ENCODE measurements around the gene GARIN3.

GARIN3 gene

DNA sequence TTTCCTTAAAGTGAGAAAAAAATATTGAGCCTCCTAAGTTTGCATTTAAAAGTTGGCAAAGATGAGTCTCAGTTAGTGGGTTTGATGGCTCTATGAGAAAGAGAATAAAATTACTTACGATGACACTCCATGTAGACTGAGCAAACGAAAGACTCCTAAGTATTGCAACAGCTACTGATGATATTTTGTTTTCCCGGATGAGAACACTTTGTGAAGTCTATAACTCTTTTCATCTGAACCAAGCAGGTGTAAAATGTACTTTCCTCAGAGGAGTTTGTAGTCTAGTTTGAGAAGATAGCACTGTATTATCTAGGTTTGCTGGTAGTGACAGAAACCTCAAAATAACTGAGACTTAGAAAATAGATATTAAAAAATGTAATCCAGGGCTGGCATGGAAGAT is 12.9 kb upstream of the GARIN3 start:
- Histone ChIP-seq H3K4me3 (no peak overlapping the region), H3K36me3 (ENCODE audit: insufficient read depth, low read length) (no peaks in the 10 kb centered on the region), H3K27ac (no peak overlapping the region), H3K9me3 (ENCODE audit: low read depth, low read length) (no peaks in the 10 kb centered on the region), H3K9ac (ENCODE audit: insufficient read length) (no peak overlapping the region)
- TF ChIP-seq FOXP2 (optimal IDR thresholded peaks at IDR 0.05; ENCODE audit: control extremely low read depth, extremely low read length, insufficient read depth) (no peak), POLR2AphosphoS5 (IDR thresholded peaks at IDR 0.05; ENCODE audit: borderline replicate concordance, low read depth, low read length) (no peak), EZH2 (IDR thresholded peaks at IDR 0.05) (no peak)
- DNase-seq (ENCODE audit: low read depth, low spot score): no peak

DNA sequence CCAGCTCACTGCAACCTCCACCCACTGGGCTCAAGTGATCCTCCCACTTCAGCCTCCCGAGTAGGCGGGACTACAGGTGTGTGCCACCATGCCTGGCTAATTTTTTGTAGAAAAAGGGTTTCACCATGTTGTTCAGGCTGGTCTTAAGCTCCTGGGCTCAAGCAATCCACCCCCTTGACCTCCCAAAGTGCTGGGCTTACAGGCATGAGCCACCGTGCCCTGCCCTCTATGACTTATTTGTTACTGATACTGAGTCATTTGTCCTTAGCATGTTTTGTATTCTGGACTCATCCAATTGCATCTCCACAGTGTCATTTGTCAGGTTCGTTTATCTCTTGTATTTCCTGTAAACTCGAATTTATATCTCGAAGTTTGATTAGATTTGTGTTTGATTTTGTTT is 11.9 kb upstream of the GARIN3 start:
- no peak overlapping the region for H3K9ac ChIP-seq (ENCODE audit: insufficient read length)
- no peak overlapping the region for H3K27ac ChIP-seq
- no peaks in the 10 kb centered on the region for H3K9me3 ChIP-seq (ENCODE audit: low read depth, low read length)
- DNase-seq (ENCODE audit: low read depth, low spot score): no peak
- no peak overlapping the region for H3K4me3 ChIP-seq
- TF ChIP-seq POLR2AphosphoS5 (IDR thresholded peaks at IDR 0.05; ENCODE audit: borderline replicate concordance, low read depth, low read length): no peak
- TF ChIP-seq EZH2 (IDR thresholded peaks at IDR 0.05): no peak
- no peak for TF ChIP-seq FOXP2 (optimal IDR thresholded peaks at IDR 0.05; ENCODE audit: control extremely low read depth, extremely low read length, insufficient read depth)
- no peaks in the 10 kb centered on the region for H3K36me3 ChIP-seq (ENCODE audit: insufficient read depth, low read length)

DNA sequence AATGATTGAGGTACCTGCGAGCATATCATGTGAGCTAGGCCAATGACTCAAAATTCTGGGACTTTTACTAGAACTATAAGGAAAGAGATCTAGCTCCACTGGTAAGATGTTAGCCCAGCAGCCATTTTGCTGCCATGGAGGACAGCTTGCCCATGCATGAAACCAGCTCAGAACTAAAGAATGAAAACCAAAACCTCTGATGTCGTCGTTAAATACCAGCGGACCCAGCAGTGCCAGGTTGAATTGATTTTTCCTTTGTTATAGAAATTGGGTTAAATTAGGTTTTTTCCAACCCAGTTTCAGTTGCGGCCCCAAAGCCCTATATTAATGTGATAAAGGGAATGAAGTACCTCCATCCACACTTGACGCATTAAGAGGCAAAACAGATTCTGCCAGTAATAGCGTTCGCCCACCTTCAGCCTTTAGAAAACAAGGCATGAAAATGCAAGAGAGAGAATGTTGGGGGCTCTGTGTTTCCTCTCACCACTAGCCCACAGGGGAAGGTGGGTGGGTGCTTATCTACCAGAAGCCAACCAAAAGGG is 9.1 kb upstream of the GARIN3 start:
- no peak for DNase-seq (ENCODE audit: low read depth, low spot score)
- TF ChIP-seq EZH2 (IDR thresholded peaks at IDR 0.05): no peak
- TF ChIP-seq POLR2AphosphoS5 (IDR thresholded peaks at IDR 0.05; ENCODE audit: borderline replicate concordance, low read depth, low read length): no peak
- TF ChIP-seq FOXP2 (optimal IDR thresholded peaks at IDR 0.05; ENCODE audit: control extremely low read depth, extremely low read length, insufficient read depth): no peak
- no peaks in the 10 kb centered on the region for H3K9me3 ChIP-seq (ENCODE audit: low read depth, low read length)
- no peak overlapping the region for H3K27ac ChIP-seq
- no peak overlapping the region for H3K4me3 ChIP-seq
- H3K9ac ChIP-seq (ENCODE audit: insufficient read length): no peak overlapping the region
- no peaks in the 10 kb centered on the region for H3K36me3 ChIP-seq (ENCODE audit: insufficient read depth, low read length)

DNA sequence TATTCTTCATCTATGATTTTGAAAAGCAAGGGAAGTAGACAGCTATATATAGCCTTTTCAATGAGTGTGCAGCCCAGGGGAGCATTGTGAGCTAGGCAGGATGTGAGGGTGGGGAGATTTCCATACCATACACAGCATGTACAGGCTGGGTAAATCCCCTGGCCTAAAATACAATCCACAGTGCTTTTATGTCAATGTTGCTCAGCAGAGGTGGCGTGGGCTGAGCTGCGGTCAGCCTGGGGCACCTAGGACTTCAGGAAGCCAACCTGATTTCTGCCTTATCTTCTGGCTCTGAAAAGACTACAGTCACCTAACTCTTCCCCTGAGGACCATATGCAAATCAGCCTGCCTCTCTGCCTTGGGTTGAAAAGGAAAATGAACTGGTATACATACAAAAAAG is 6.3 kb upstream of the GARIN3 start:
- no peaks in the 10 kb centered on the region for H3K36me3 ChIP-seq (ENCODE audit: insufficient read depth, low read length)
- H3K9ac ChIP-seq (ENCODE audit: insufficient read length): no peak overlapping the region
- TF ChIP-seq EZH2 (IDR thresholded peaks at IDR 0.05): no peak
- TF ChIP-seq POLR2AphosphoS5 (IDR thresholded peaks at IDR 0.05; ENCODE audit: borderline replicate concordance, low read depth, low read length): no peak
- TF ChIP-seq FOXP2 (optimal IDR thresholded peaks at IDR 0.05; ENCODE audit: control extremely low read depth, extremely low read length, insufficient read depth): no peak
- no peak overlapping the region for H3K4me3 ChIP-seq
- no peak overlapping the region for H3K27ac ChIP-seq
- no peaks in the 10 kb centered on the region for H3K9me3 ChIP-seq (ENCODE audit: low read depth, low read length)
- no peak for DNase-seq (ENCODE audit: low read depth, low spot score)

DNA sequence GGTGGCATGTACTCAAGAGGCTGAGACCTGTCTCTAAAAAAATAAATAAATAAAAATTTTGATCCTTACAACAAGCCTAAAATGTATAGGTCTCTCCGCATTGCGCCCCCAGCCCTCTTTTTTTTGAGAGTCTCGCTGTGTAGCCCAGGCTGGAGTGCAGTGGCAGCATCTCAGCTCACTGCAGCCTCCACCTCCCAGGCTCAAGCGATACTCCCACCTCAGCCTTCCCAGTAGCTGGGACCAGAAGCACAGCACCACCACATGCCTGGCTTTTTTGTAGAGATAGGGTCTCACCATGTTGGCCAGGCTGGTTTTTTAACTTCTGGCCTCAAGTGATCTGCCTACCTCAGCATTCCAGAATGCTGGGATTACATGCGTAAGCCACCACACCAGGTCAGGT is 2.2 kb upstream of the GARIN3 start:
- Histone ChIP-seq H3K4me3 (no peak overlapping the region), H3K9me3 (ENCODE audit: low read depth, low read length) (no peaks in the 10 kb centered on the region), H3K9ac (ENCODE audit: insufficient read length) (no peak overlapping the region), H3K36me3 (ENCODE audit: insufficient read depth, low read length) (no peaks in the 10 kb centered on the region), H3K27ac (no peak overlapping the region)
- DNase-seq (ENCODE audit: low read depth, low spot score): no peak
- TF ChIP-seq FOXP2 (optimal IDR thresholded peaks at IDR 0.05; ENCODE audit: control extremely low read depth, extremely low read length, insufficient read depth) (no peak), POLR2AphosphoS5 (IDR thresholded peaks at IDR 0.05; ENCODE audit: borderline replicate concordance, low read depth, low read length) (no peak)

DNA sequence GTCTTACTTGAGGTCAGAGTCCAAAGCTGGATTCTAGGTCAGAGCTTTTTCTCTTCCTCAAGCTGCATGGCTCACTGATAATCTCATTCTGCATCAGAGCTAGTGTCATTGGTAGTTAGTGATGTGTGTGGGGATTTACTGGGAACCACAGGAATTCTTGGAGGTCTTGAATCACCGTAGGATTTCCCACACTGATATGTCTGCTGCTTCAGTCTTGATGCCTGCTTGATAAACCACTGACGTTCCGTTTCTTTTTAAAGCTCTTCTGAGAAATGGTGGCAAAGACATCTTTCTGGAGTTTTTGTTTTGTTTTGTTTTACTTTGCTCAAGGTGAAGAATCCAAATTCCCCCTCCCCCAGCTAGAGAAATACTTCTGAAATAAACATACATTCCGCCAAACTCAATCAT is 1.2 kb upstream of the GARIN3 start:
- H3K9me3 ChIP-seq (ENCODE audit: low read depth, low read length): no peaks in the 10 kb centered on the region
- no peak overlapping the region for H3K9ac ChIP-seq (ENCODE audit: insufficient read length)
- DNase-seq (ENCODE audit: low read depth, low spot score): no peak

DNA sequence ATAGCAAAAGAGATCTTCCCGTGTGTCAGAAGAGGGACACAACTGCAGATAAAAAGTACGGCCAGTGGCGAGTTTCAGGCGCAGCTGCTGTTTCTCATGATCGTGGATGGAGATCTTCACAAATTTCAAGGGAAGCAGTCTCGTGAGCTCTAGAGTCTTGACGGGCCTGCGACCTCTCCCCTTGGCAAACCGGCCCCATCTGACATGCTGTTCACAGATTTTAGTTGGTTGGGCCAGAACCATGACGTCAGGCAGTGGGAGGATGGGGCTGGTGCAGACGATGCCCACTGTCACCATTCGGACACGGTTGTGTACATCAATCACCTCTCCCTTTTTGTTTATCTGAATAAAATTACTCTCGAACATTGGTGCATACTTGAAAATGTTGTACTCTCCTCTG is 396 bp downstream of the GARIN3 start:
- no peaks in the 10 kb centered on the region for H3K9me3 ChIP-seq (ENCODE audit: low read depth, low read length)
- DNase-seq (ENCODE audit: low read depth, low spot score): no peak
- no peak overlapping the region for H3K9ac ChIP-seq (ENCODE audit: insufficient read length)
- no peaks in the 10 kb centered on the region for H3K36me3 ChIP-seq (ENCODE audit: insufficient read depth, low read length)
- no peak for TF ChIP-seq EZH2 (IDR thresholded peaks at IDR 0.05)
- no peak for TF ChIP-seq FOXP2 (optimal IDR thresholded peaks at IDR 0.05; ENCODE audit: control extremely low read depth, extremely low read length, insufficient read depth)
- TF ChIP-seq POLR2AphosphoS5 (IDR thresholded peaks at IDR 0.05; ENCODE audit: borderline replicate concordance, low read depth, low read length): no peak
- no peak overlapping the region for H3K4me3 ChIP-seq
- H3K27ac ChIP-seq: no peak overlapping the region

More for the DNA sequence above, 1.2 kb upstream of the GARIN3 start:
- TF ChIP-seq EZH2 (IDR thresholded peaks at IDR 0.05): no peak
- no peaks in the 10 kb centered on the region for H3K36me3 ChIP-seq (ENCODE audit: insufficient read depth, low read length)
- H3K4me3 ChIP-seq: no peak overlapping the region
- H3K27ac ChIP-seq: no peak overlapping the region

DNA sequence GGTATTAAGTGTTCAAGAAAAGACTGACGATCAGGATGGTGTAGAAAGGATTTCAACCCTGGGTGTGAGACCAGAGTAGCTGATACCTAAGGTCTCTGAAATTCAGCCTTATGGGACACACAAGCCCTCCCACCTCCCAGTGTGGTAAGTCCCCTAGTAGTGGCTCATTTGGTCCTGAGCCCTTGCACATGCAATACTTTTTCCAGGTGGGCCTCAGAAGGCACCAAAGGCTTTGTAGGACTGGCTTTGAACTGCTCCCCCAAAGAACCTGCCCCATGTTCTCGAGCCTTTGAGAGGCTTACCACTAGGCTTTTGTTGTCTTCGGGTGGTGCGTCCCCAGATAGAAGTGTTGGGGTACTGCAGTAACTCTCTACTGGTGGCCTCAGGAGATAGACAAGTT is 803 bp downstream of the GARIN3 start:
- Histone ChIP-seq H3K9ac (ENCODE audit: insufficient read length) (no peak overlapping the region), H3K27ac (no peak overlapping the region), H3K4me3 (no peak overlapping the region), H3K36me3 (ENCODE audit: insufficient read depth, low read length) (no peaks in the 10 kb centered on the region), H3K9me3 (ENCODE audit: low read depth, low read length) (no peaks in the 10 kb centered on the region)
- no peak for DNase-seq (ENCODE audit: low read depth, low spot score)
- TF ChIP-seq EZH2 (IDR thresholded peaks at IDR 0.05): no peak
- TF ChIP-seq FOXP2 (optimal IDR thresholded peaks at IDR 0.05; ENCODE audit: control extremely low read depth, extremely low read length, insufficient read depth): no peak
- no peak for TF ChIP-seq POLR2AphosphoS5 (IDR thresholded peaks at IDR 0.05; ENCODE audit: borderline replicate concordance, low read depth, low read length)

DNA sequence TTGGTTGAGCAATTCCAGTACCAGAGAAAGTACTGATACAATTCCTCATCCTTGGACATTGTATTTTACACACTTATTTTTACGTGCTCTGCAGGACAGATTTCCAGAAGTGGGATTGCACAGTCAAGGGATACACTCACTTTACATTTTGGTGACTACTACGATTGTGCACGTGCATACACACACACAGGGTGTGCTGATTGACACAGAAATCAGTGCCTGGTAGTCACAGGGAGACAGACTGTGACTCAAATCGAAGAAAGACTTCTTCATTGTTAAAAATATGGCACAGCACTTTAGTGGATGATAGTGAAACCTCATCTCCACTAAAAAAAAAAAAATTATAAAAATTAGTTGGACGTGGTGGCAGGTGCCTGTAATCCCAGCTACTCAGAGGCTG is 1.5 kb downstream of the GARIN3 start:
- Histone ChIP-seq H3K4me3 (no peak overlapping the region), H3K27ac (no peak overlapping the region), H3K9me3 (ENCODE audit: low read depth, low read length) (no peaks in the 10 kb centered on the region), H3K9ac (ENCODE audit: insufficient read length) (no peak overlapping the region), H3K36me3 (ENCODE audit: insufficient read depth, low read length) (no peaks in the 10 kb centered on the region)
- no peak for TF ChIP-seq EZH2 (IDR thresholded peaks at IDR 0.05)
- no peak for TF ChIP-seq POLR2AphosphoS5 (IDR thresholded peaks at IDR 0.05; ENCODE audit: borderline replicate concordance, low read depth, low read length)
- no peak for TF ChIP-seq FOXP2 (optimal IDR thresholded peaks at IDR 0.05; ENCODE audit: control extremely low read depth, extremely low read length, insufficient read depth)
- no peak for DNase-seq (ENCODE audit: low read depth, low spot score)

All from SK-N-MC (cell line).